Peyer's patch (tissue), 4 donors: ENCODE results near the gene SLC13A3.

ENCODE experiments used
- POLR2A ChIP-seq, 2 donors: fragments of 450-650 bp; IDR thresholded peaks; one replicate each; pipeline ENCODE4 v1.5.1; 2017; ENCODE audit warnings: antibody characterized with exemption in 2 of 2, mild to moderate bottlenecking in 2 of 2, moderate library complexity in 2 of 2
- TF ChIP-seq, protein P1 (sequence below), 6 experiments: fragments of 450-650 bp in 4 of 6; fragments of 200-600 bp in 2 of 6; sonication (generic) in 1 of 6; IDR thresholded peaks; one replicate each; pipeline ENCODE4 v1.5.1; 2017 to 2019; ENCODE audit warnings: antibody characterized with exemption in 6 of 6, mild to moderate bottlenecking in 3 of 6, moderate library complexity in 1 of 6

- TF ChIP-seq, protein P1, sequence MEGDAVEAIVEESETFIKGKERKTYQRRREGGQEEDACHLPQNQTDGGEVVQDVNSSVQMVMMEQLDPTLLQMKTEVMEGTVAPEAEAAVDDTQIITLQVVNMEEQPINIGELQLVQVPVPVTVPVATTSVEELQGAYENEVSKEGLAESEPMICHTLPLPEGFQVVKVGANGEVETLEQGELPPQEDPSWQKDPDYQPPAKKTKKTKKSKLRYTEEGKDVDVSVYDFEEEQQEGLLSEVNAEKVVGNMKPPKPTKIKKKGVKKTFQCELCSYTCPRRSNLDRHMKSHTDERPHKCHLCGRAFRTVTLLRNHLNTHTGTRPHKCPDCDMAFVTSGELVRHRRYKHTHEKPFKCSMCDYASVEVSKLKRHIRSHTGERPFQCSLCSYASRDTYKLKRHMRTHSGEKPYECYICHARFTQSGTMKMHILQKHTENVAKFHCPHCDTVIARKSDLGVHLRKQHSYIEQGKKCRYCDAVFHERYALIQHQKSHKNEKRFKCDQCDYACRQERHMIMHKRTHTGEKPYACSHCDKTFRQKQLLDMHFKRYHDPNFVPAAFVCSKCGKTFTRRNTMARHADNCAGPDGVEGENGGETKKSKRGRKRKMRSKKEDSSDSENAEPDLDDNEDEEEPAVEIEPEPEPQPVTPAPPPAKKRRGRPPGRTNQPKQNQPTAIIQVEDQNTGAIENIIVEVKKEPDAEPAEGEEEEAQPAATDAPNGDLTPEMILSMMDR (IDR thresholded peaks at IDR 0.05): no peak
- no peak for TF ChIP-seq POLR2A (IDR thresholded peaks at IDR 0.05)
These were observed 25.3 kb downstream of the SLC13A3 start for GRCh38 chr20:46625875-46626373.
